H1 (cell line): ENCODE measurements around the gene ATP5PB. TPM values are rescaled to one million over a fixed set of nuclear protein-coding genes. Genes with fewer than 3 reads are reported as not detected.

ENCODE experiments used
- CTCF ChIA-PET: fragments of 300-600 bp; sonication (Branson Sonifier 250); formaldehyde crosslinking; loops from one replicate; lab custom pipeline; 2021; ENCODE audit not compliant: partially characterized antibody; lab: Charles Lee
- POLR2A ChIA-PET: fragments of 300-600 bp; sonication (Branson Sonifier 250); formaldehyde crosslinking; loops from one replicate; lab custom pipeline; 2021; ENCODE audit warnings: inconsistent platforms; ENCODE audit not compliant: partially characterized antibody; lab: Charles Lee
- DNase-seq, 2 experiments: peaks; one replicate each; pipeline versions ENCODE4 v3.0.0 to v3.0.0-alpha.2; 2010 to 2022; ENCODE audit warnings: low spot score in 2 of 2, low read depth in 1 of 2, mixed read lengths in 1 of 2
- FAIRE-seq: peaks from 2 replicates; lab custom pipeline; 2011; peaks lifted over from hg19 to GRCh38; lab: Jason Lieb, UNC
- H2AFZ ChIP-seq: 2 replicates; pipeline ENCODE4 v1.8.1; 2012; ENCODE audit warnings: low read length, inconsistent platforms
- H2AK5ac ChIP-seq: 2 replicates; pipeline ENCODE4 v1.6.1; 2013; ENCODE audit warnings: low read depth, low read length
- H2BK120ac ChIP-seq: replicated peaks from 2 replicates; pipeline ENCODE3; 2013; ENCODE audit warnings: low read depth, low read length, inconsistent platforms
- H2BK12ac ChIP-seq: 2 replicates; pipeline ENCODE4 v1.6.1; 2013; ENCODE audit warnings: low read depth, low read length
- H2BK15ac ChIP-seq: 2 replicates; pipeline ENCODE4 v1.6.1; 2013; ENCODE audit warnings: low read length
- H2BK20ac ChIP-seq: 2 replicates; pipeline ENCODE4 v1.6.1; 2013; ENCODE audit warnings: low read length
- H2BK5ac ChIP-seq: 2 replicates; pipeline ENCODE4 v1.6.1; 2013; ENCODE audit warnings: low read depth, low read length
- H3K14ac ChIP-seq: 2 replicates; pipeline ENCODE4 v1.6.1; 2013; ENCODE audit warnings: inconsistent platforms; ENCODE audit not compliant: insufficient read length
- H3K18ac ChIP-seq: 2 replicates; pipeline ENCODE4 v1.6.1; 2013; ENCODE audit warnings: low read length; ENCODE audit errors: extremely low read depth
- H3K23ac ChIP-seq: 2 replicates; pipeline ENCODE4 v1.6.1; 2013; ENCODE audit warnings: inconsistent platforms; ENCODE audit not compliant: insufficient read length
- H3K23me2 ChIP-seq: 2 replicates; pipeline ENCODE4 v1.6.1; 2013; ENCODE audit warnings: low read depth, low read length
- H3K27ac ChIP-seq: 2 replicates; pipeline ENCODE4 v1.6.1; 2011; ENCODE audit warnings: low read depth, low read length, inconsistent platforms
- H3K27me3 ChIP-seq, 4 experiments: replicated peaks in 1 of 4; 1 replicate in 1 of 4; 2 replicates in 3 of 4; pipeline versions ENCODE4 v1.6.1 to v1.8.1; 2011 to 2013; ENCODE audit warnings: low read length in 3 of 4, mild to moderate bottlenecking in 3 of 4, inconsistent platforms in 2 of 4, mixed read lengths in 2 of 4, moderate library complexity in 1 of 4; ENCODE audit not compliant: control insufficient read depth in 3 of 4, insufficient read depth in 3 of 4; ENCODE audit errors: extremely low read depth in 1 of 4
- H3K36me3 ChIP-seq, 4 experiments: 2 replicates each; pipeline versions ENCODE4 v1.6.1 to v1.8.1; 2011 to 2013; ENCODE audit warnings: mild to moderate bottlenecking in 4 of 4, low read length in 3 of 4, moderate library complexity in 2 of 4, control low read depth in 1 of 4, inconsistent platforms in 1 of 4; ENCODE audit not compliant: insufficient read depth in 4 of 4, control insufficient read depth in 2 of 4
- H3K4ac ChIP-seq: replicated peaks from 2 replicates; pipeline ENCODE3; 2013; ENCODE audit warnings: low read length, low read depth, mixed read lengths, inconsistent platforms; ENCODE audit not compliant: insufficient read length
- H3K4me1 ChIP-seq, 4 experiments: replicated peaks in 1 of 4; 1 replicate in 1 of 4; 2 replicates in 3 of 4; pipeline versions ENCODE4 v1.6.1 to v1.8.1; 2011 to 2013; ENCODE audit warnings: low read length in 3 of 4, inconsistent platforms in 2 of 4, mixed read lengths in 1 of 4; ENCODE audit not compliant: insufficient read depth in 4 of 4, control insufficient read depth in 3 of 4
- H3K4me2 ChIP-seq, 2 experiments: 2 replicates each; pipeline versions ENCODE4 v1.6.1 to v1.8.1; 2011 to 2013; ENCODE audit warnings: low read depth in 2 of 2, low read length in 2 of 2, control low read depth in 1 of 2, inconsistent platforms in 1 of 2, mild to moderate bottlenecking in 1 of 2; ENCODE audit not compliant: insufficient read depth in 1 of 2
- H3K4me3 ChIP-seq, 4 experiments: fragments of 200-600, 300-600 bp in 1 of 4; sonication (generic), shearing (Covaris generic), sonication (Bioruptor Twin) in 1 of 4; 2 replicates each; pipeline versions ENCODE4 v1.5.1 to v1.8.1; 2011 to 2016; ENCODE audit warnings: low read length in 4 of 4, low read depth in 3 of 4, control low read depth in 2 of 4, inconsistent platforms in 2 of 4, mild to moderate bottlenecking in 2 of 4, mixed read lengths in 1 of 4, moderate library complexity in 1 of 4; ENCODE audit not compliant: insufficient read depth in 2 of 4; ENCODE audit errors: extremely low read depth in 1 of 4
- H3K56ac ChIP-seq: replicated peaks from 2 replicates; pipeline ENCODE3; 2013; ENCODE audit warnings: low read depth, mild to moderate bottlenecking, mixed read lengths, low read length, inconsistent platforms; ENCODE audit not compliant: insufficient read length
- H3K79me1 ChIP-seq: 2 replicates; pipeline ENCODE4 v1.6.1; 2013; ENCODE audit warnings: low read depth, low read length, control low read depth
- H3K79me2 ChIP-seq, 2 experiments: 2 replicates each; pipeline versions ENCODE4 v1.6.1 to v1.8.1; 2012 to 2013; ENCODE audit warnings: low read length in 2 of 2, mild to moderate bottlenecking in 2 of 2, inconsistent platforms in 1 of 2; ENCODE audit not compliant: insufficient read depth in 2 of 2, control insufficient read depth in 1 of 2
- H3K9ac ChIP-seq, 4 experiments: replicated peaks in 1 of 4; 1 replicate in 1 of 4; 2 replicates in 3 of 4; pipeline versions ENCODE4 v1.6.1 to v1.8.1; 2011 to 2013; ENCODE audit warnings: low read depth in 3 of 4, low read length in 3 of 4, control low read depth in 2 of 4, mild to moderate bottlenecking in 2 of 4, moderate library complexity in 2 of 4, inconsistent platforms in 1 of 4; ENCODE audit errors: extremely low read depth in 1 of 4
- H3K9me3 ChIP-seq, 2 experiments: 2 replicates each; pipeline versions ENCODE4 v1.6.1 to v1.8.1; 2012 to 2013; ENCODE audit warnings: mild to moderate bottlenecking in 2 of 2, moderate library complexity in 2 of 2, control low read depth in 1 of 2, inconsistent platforms in 1 of 2, low read depth in 1 of 2, low read length in 1 of 2, mixed read lengths in 1 of 2; ENCODE audit not compliant: insufficient read depth in 2 of 2
- H4K20me1 ChIP-seq, 2 experiments: replicated peaks in 1 of 2; 2 replicates each; pipeline versions ENCODE3 to v1.8.1; 2011 to 2013; ENCODE audit warnings: inconsistent platforms in 2 of 2, low read length in 2 of 2, mild to moderate bottlenecking in 1 of 2; ENCODE audit not compliant: insufficient read depth in 2 of 2, control insufficient read depth in 1 of 2
- H4K5ac ChIP-seq: 2 replicates; pipeline ENCODE4 v1.6.1; 2013; ENCODE audit warnings: low read length, low read depth, mixed read lengths, inconsistent platforms; ENCODE audit not compliant: insufficient read length
- H4K8ac ChIP-seq: 2 replicates; pipeline ENCODE4 v1.8.0; 2013; ENCODE audit warnings: mild to moderate bottlenecking, moderate library complexity, low read length, inconsistent platforms; ENCODE audit not compliant: insufficient read depth; ENCODE audit errors: extremely low read depth
- H4K91ac ChIP-seq: replicated peaks from 2 replicates; pipeline ENCODE3; 2013; ENCODE audit warnings: low read length, mixed read lengths, inconsistent platforms; ENCODE audit not compliant: insufficient read length
- TCF12 ChIP-seq: IDR thresholded peaks from 2 replicates; pipeline ENCODE4 v1.6.1; 2011; ENCODE audit warnings: low read depth, mild to moderate bottlenecking, low read length
- polyA plus RNA-seq, 7 experiments: library from polyadenylated mRNA; depleted of rRNA in 3 of 7; stranded (reverse) in 5 of 7; unstranded in 2 of 7; fragments of >200 nt in 5 of 7; fragments of 200-250 nt in 2 of 7; gene quantifications; 1 replicate in 5 of 7; 2 replicates in 1 of 7; 4 replicates in 1 of 7; pipeline versions ENCODE4 v1.2.1 to v1.2.3, GENCODE V29; 2011 to 2013; ENCODE audit warnings: missing spikeins in 2 of 7, mixed read lengths in 2 of 7
- total RNA-seq: library from RNA; stranded (reverse); fragmentation: NEBNext Ultra II Directional; extraction: Animal tissue kit (Norgen Biotek cat#: 25700); gene quantifications from 2 replicates; pipeline ENCODE4 v1.2.1, GENCODE V29; 2021

ATP5PB gene
- total and polyA plus RNA-seq, 2 of the 8 experiments (the other 6 are each of a cell fraction or from before 2014, with no cell fraction given): 232 to 262 TPM

GRCh38 chr1:111468717-111469100 is 19.4 kb downstream of the ATP5PB start:
- H3K27ac ChIP-seq: no peak overlapping the region
- CTCF ChIA-PET: interaction anchor here (0.7 to 1.2 kb wide), 3 partner anchors 10 to 56 kb away, joined by 3 to 4 read pairs (median 3); no protein-coding TSS in a partner anchor

More at GRCh38 chr1:111468717-111469100, 19.4 kb downstream of the ATP5PB start:
- H2BK5ac ChIP-seq: no peak overlapping the region
- POLR2A ChIA-PET: no interaction called here
- no peaks in the 10 kb centered on the region for H3K23me2 ChIP-seq
- H2AK5ac ChIP-seq: no peak overlapping the region
- FAIRE-seq (no peak), DNase-seq (no peak)
- H3K4ac ChIP-seq: no peak overlapping the region
- no peak overlapping the region for H3K9ac ChIP-seq
- H3K23ac ChIP-seq: no peak overlapping the region
- H3K4me3 ChIP-seq: no peak overlapping the region
- no peak overlapping the region for H3K14ac ChIP-seq
- H4K91ac ChIP-seq: no peak overlapping the region
- H3K79me1 ChIP-seq: no peaks in the 10 kb centered on the region
- H3K56ac ChIP-seq: no peak overlapping the region
- H3K36me3 ChIP-seq: peaks cover 0 to 3% (median 0%) of the 10 kb centered on the region in 4 experiments; a peak in 3 of 8 replicates
- no peak overlapping the region for H2BK20ac ChIP-seq
- no peak overlapping the region for H2BK12ac ChIP-seq
- H4K20me1 ChIP-seq: no peaks in the 10 kb centered on the region
- no peak overlapping the region for H4K8ac ChIP-seq
- no peaks in the 10 kb centered on the region for H3K4me1 ChIP-seq
- no peak overlapping the region for H3K4me2 ChIP-seq
- no peak overlapping the region for H2BK120ac ChIP-seq
- no peaks in the 10 kb centered on the region for H3K9me3 ChIP-seq
- H3K27me3 ChIP-seq: no peaks in the 10 kb centered on the region
- H2AFZ ChIP-seq: no peak overlapping the region
- TF ChIP-seq TCF12: no peak
- H2BK15ac ChIP-seq: no peak overlapping the region
- H3K18ac ChIP-seq: no peak overlapping the region
- H3K79me2 ChIP-seq: no peaks in the 10 kb centered on the region
- H4K5ac ChIP-seq: no peak overlapping the region
